Trophoblast cell (in vitro differentiated cells and primary cell): ENCODE data around the gene DUOX2.
"Not testable (repeated sequence)": the region's sequence is repeated elsewhere in the genome, so short reads cannot be mapped to it uniquely, and the experiment has no call there.

Source experiments
- DNase-seq, 2 donors: peaks; one replicate each; pipeline ENCODE4 v3.0.0-alpha.2; 2016
- H2AFZ ChIP-seq: 2 replicates; pipeline ENCODE4 v1.6.1; 2013; ENCODE audit warnings: low read length, moderate library complexity, mild to moderate bottlenecking; ENCODE audit not compliant: insufficient read depth, poor library complexity
- H2AK5ac ChIP-seq: 2 replicates; pipeline ENCODE4 v1.6.1; 2013; ENCODE audit warnings: mild to moderate bottlenecking, low read length
- H2BK120ac ChIP-seq: 2 replicates; pipeline ENCODE4 v1.6.1; 2013; ENCODE audit warnings: low read length, mild to moderate bottlenecking, moderate library complexity; ENCODE audit not compliant: insufficient read depth, poor library complexity
- H2BK12ac ChIP-seq: 2 replicates; pipeline ENCODE4 v1.6.1; 2013; ENCODE audit warnings: mild to moderate bottlenecking, low read length, moderate library complexity
- H2BK5ac ChIP-seq: 2 replicates; pipeline ENCODE4 v1.6.1; 2013; ENCODE audit warnings: low read length, low read depth, moderate library complexity, mild to moderate bottlenecking; ENCODE audit not compliant: poor library complexity
- H3K14ac ChIP-seq: 2 replicates; pipeline ENCODE4 v1.6.1; 2013; ENCODE audit warnings: mild to moderate bottlenecking, low read length
- H3K18ac ChIP-seq: 2 replicates; pipeline ENCODE4 v1.6.1; 2013; ENCODE audit warnings: mild to moderate bottlenecking, low read length
- H3K23ac ChIP-seq: 2 replicates; pipeline ENCODE4 v1.6.1; 2013; ENCODE audit warnings: low read length
- H3K27ac ChIP-seq: 2 replicates; pipeline ENCODE4 v1.5.1; 2013; ENCODE audit warnings: low read depth, mild to moderate bottlenecking, inconsistent platforms, low read length, moderate library complexity
- H3K27me3 ChIP-seq: 2 replicates; pipeline ENCODE4 v1.6.1; 2013; ENCODE audit warnings: inconsistent platforms, mild to moderate bottlenecking, low read length, moderate library complexity; ENCODE audit not compliant: insufficient read depth
- H3K36me3 ChIP-seq, 2 experiments: 1 replicate in 1 of 2; 2 replicates in 1 of 2; pipeline ENCODE4 v1.6.1; 2013; ENCODE audit warnings: low read length in 2 of 2, mild to moderate bottlenecking in 2 of 2, moderate library complexity in 1 of 2; ENCODE audit not compliant: insufficient read depth in 2 of 2, control insufficient read depth in 1 of 2
- H3K4ac ChIP-seq: 2 replicates; pipeline ENCODE4 v1.6.1; 2013; ENCODE audit warnings: low read depth, mild to moderate bottlenecking, low read length, moderate library complexity
- H3K4me1 ChIP-seq, 2 experiments: 1 replicate in 1 of 2; 2 replicates in 1 of 2; pipeline ENCODE4 v1.6.1; 2013; ENCODE audit warnings: low read length in 2 of 2, mild to moderate bottlenecking in 2 of 2, moderate library complexity in 1 of 2; ENCODE audit not compliant: insufficient read depth in 2 of 2, control insufficient read depth in 1 of 2
- H3K4me2 ChIP-seq: 2 replicates; pipeline ENCODE4 v1.6.1; 2013; ENCODE audit warnings: inconsistent platforms, mild to moderate bottlenecking, low read length, moderate library complexity
- H3K4me3 ChIP-seq: 2 replicates; pipeline ENCODE4 v1.5.1; 2013; ENCODE audit warnings: mild to moderate bottlenecking, low read depth, low read length, inconsistent platforms
- H3K79me1 ChIP-seq: one replicate; pipeline ENCODE4 v1.6.1; 2013; ENCODE audit warnings: low read length
- H3K79me2 ChIP-seq: 2 replicates; pipeline ENCODE4 v1.6.1; 2013; ENCODE audit warnings: low read length, mild to moderate bottlenecking; ENCODE audit not compliant: control insufficient read depth, insufficient read depth, poor library complexity
- H3K9ac ChIP-seq: 2 replicates; pipeline ENCODE4 v1.6.1; 2013; ENCODE audit warnings: mild to moderate bottlenecking, low read length
- H3K9me3 ChIP-seq: 2 replicates; pipeline ENCODE4 v1.6.1; 2013; ENCODE audit warnings: low read depth, mild to moderate bottlenecking, control low read depth, inconsistent platforms, low read length; ENCODE audit not compliant: insufficient read depth
- H4K12ac ChIP-seq: 2 replicates; pipeline ENCODE4 v1.6.1; 2013; ENCODE audit warnings: low read depth, mild to moderate bottlenecking, low read length, moderate library complexity
- H4K8ac ChIP-seq: 2 replicates; pipeline ENCODE4 v1.6.1; 2013; ENCODE audit warnings: low read depth, mild to moderate bottlenecking, low read length, moderate library complexity
- H4K91ac ChIP-seq: one replicate; pipeline ENCODE4 v1.6.1; 2013; ENCODE audit warnings: low read depth, mild to moderate bottlenecking, low read length, moderate library complexity
- WGBS: extraction: QIAGEN DNeasy Blood & Tissue Kit; methylation state at CpG from one replicate; pipeline ENCODE4 v1.1.7; 2013; ENCODE audit warnings: missing lambda C conversion rate; ENCODE audit not compliant: insufficient read length, insufficient coverage; ENCODE audit errors: extremely low coverage; 5-methylcytosine and 5-hydroxymethylcytosine counted together

The DUOX2 gene

GRCh38 chr15:45079628-45080246, 34.2 kb downstream of the DUOX2 start:
- H3K27me3 ChIP-seq, H3K79me1 ChIP-seq, DNase-seq, H3K4ac ChIP-seq, H4K12ac ChIP-seq, H3K9ac ChIP-seq, H3K18ac ChIP-seq, H3K4me3 ChIP-seq, H4K91ac ChIP-seq, H2BK12ac ChIP-seq, H3K79me2 ChIP-seq, H2AK5ac ChIP-seq, H3K9me3 ChIP-seq, H3K14ac ChIP-seq, H3K27ac ChIP-seq, H3K4me1 ChIP-seq, H2AFZ ChIP-seq, H2BK5ac ChIP-seq, H4K8ac ChIP-seq, H3K4me2 ChIP-seq, H3K36me3 ChIP-seq, H2BK120ac ChIP-seq, H3K23ac ChIP-seq: not testable (repeated sequence)
- WGBS: no CpG with 5 or more reads among the region's 5 CpGs

DNA sequence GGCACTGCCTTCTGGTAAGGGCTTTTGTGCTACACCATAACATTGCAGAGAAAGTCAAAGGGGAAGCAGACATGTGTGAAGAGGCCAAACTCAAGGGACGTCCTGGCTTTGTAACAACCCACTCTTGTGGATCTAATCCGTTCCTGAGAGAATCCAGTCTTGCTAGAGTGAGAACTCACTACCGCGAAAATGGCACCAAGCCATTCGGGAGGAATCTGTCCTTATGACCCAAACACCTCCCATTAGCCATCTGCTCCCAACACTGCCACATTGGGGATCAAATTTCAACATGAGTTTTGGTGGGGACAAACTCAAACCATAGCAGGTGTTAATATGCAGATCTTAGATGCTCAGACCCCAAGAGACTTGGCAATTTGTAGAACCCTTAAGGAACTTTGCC, 34.8 kb downstream of the DUOX2 start:
- not testable (repeated sequence) for H3K36me3 ChIP-seq, H3K4me2 ChIP-seq, H2BK12ac ChIP-seq, H3K4me3 ChIP-seq, H2AK5ac ChIP-seq, H3K4me1 ChIP-seq, H3K27ac ChIP-seq, H4K12ac ChIP-seq, H3K14ac ChIP-seq, H3K4ac ChIP-seq, H4K91ac ChIP-seq, H3K79me1 ChIP-seq, H3K9me3 ChIP-seq, H3K18ac ChIP-seq, DNase-seq, H3K9ac ChIP-seq, H2BK5ac ChIP-seq, H4K8ac ChIP-seq, H2AFZ ChIP-seq, H3K27me3 ChIP-seq, H2BK120ac ChIP-seq, H3K79me2 ChIP-seq, H3K23ac ChIP-seq
- WGBS: no CpG with 5 or more reads among the region's 5 CpGs

GRCh38 chr15:45077391-45077790, 36.6 kb downstream of the DUOX2 start:
- not testable (repeated sequence) for H3K79me1 ChIP-seq, H3K14ac ChIP-seq, H3K4me3 ChIP-seq, H3K27me3 ChIP-seq, H3K4me2 ChIP-seq, H3K79me2 ChIP-seq, H3K4ac ChIP-seq, H3K4me1 ChIP-seq, H4K12ac ChIP-seq, H3K18ac ChIP-seq, H2AFZ ChIP-seq, H3K9me3 ChIP-seq, H3K27ac ChIP-seq, H2BK5ac ChIP-seq, H3K36me3 ChIP-seq, H3K23ac ChIP-seq, H2AK5ac ChIP-seq, H3K9ac ChIP-seq, H2BK120ac ChIP-seq, H2BK12ac ChIP-seq, DNase-seq, H4K8ac ChIP-seq, H4K91ac ChIP-seq
- no CpG with 5 or more reads among the region's 2 CpGs for WGBS

- not testable (repeated sequence) for H2BK5ac ChIP-seq, H4K91ac ChIP-seq, H3K36me3 ChIP-seq, H3K79me2 ChIP-seq, H2AFZ ChIP-seq, H3K79me1 ChIP-seq, H3K4me3 ChIP-seq, H3K9ac ChIP-seq, H3K23ac ChIP-seq, H3K14ac ChIP-seq, H3K9me3 ChIP-seq, H2AK5ac ChIP-seq, H2BK12ac ChIP-seq, H4K12ac ChIP-seq, H4K8ac ChIP-seq, H3K4me1 ChIP-seq, DNase-seq, H3K18ac ChIP-seq, H3K27ac ChIP-seq, H3K4ac ChIP-seq, H3K4me2 ChIP-seq, H2BK120ac ChIP-seq, H3K27me3 ChIP-seq
- WGBS: no CpG with 5 or more reads among the region's 9 CpGs
These were observed 38.3 kb downstream of the DUOX2 start for GRCh38 chr15:45075440-45076320.
